Astrocyte (in vitro differentiated cells and primary cell): ENCODE data around the gene FGF10.

Experiments used
- CTCF ChIP-seq: IDR thresholded peaks from 2 replicates; pipeline ENCODE4 v1.5.1; 2011; ENCODE audit warnings: low read depth, mild to moderate bottlenecking, inconsistent platforms, low read length, moderate library complexity; ENCODE audit not compliant: insufficient read depth
- EZH2 ChIP-seq: IDR thresholded peaks from 2 replicates; pipeline ENCODE4 v1.6.1; 2012; ENCODE audit warnings: mild to moderate bottlenecking, low read length, inconsistent platforms; ENCODE audit not compliant: insufficient read depth

- no peak for TF ChIP-seq CTCF
- no peak for TF ChIP-seq EZH2
These were observed 1.3 kb downstream of the FGF10 start for GRCh38 chr5:44387921-44388320.
